Fibroblast of lung (primary cell): ENCODE results near the gene ELK3. TPM values are rescaled to one million over a fixed set of nuclear protein-coding genes. Genes with fewer than 3 reads are reported as not detected.

Source experiments
- DNase-seq, 2 donors: peaks; one replicate each; pipeline versions ENCODE4 v3.0.0 to v3.0.0-alpha.2; 2010; ENCODE audit warnings: low read depth in 2 of 2
- H2AFZ ChIP-seq: 2 replicates; pipeline ENCODE4 v1.5.1; 2012; ENCODE audit warnings: low read length, control low read depth, inconsistent platforms
- H3K27ac ChIP-seq: 2 replicates; pipeline ENCODE4 v1.5.1; 2011; ENCODE audit warnings: low read length, control low read depth; ENCODE audit not compliant: insufficient read depth
- H3K27me3 ChIP-seq: 2 replicates; pipeline ENCODE4 v1.5.1; 2011; ENCODE audit warnings: mild to moderate bottlenecking, low read length; ENCODE audit not compliant: control insufficient read depth, insufficient read depth
- H3K36me3 ChIP-seq: 2 replicates; pipeline ENCODE4 v1.5.1; 2011; ENCODE audit warnings: low read length; ENCODE audit not compliant: control insufficient read depth, insufficient read depth
- H3K4me1 ChIP-seq: 2 replicates; pipeline ENCODE4 v1.5.1; 2011; ENCODE audit warnings: low read length; ENCODE audit not compliant: control insufficient read depth, insufficient read depth; ENCODE audit errors: extremely low read depth
- H3K4me2 ChIP-seq: 2 replicates; pipeline ENCODE4 v1.5.1; 2011; ENCODE audit warnings: low read length, control low read depth; ENCODE audit not compliant: insufficient read depth; ENCODE audit errors: extremely low read depth
- H3K4me3 ChIP-seq, 4 experiments: fragments of 200-600 bp in 1 of 4; sonication (generic) in 1 of 4; replicated peaks in 1 of 4; 2 replicates each; pipeline ENCODE4 v1.5.1; 2011 to 2016; ENCODE audit warnings: low read length in 4 of 4, low read depth in 3 of 4, mild to moderate bottlenecking in 3 of 4, control low read depth in 2 of 4, inconsistent platforms in 1 of 4, mixed read lengths in 1 of 4; ENCODE audit not compliant: insufficient read depth in 1 of 4; ENCODE audit errors: control extremely low read depth in 1 of 4
- H3K79me2 ChIP-seq: 2 replicates; pipeline ENCODE4 v1.5.1; 2012; ENCODE audit warnings: mild to moderate bottlenecking, low read length, inconsistent platforms; ENCODE audit not compliant: control insufficient read depth, insufficient read depth
- H3K9ac ChIP-seq: 2 replicates; pipeline ENCODE4 v1.5.1; 2011; ENCODE audit warnings: mild to moderate bottlenecking, low read length, control low read depth; ENCODE audit not compliant: insufficient read depth
- H3K9me3 ChIP-seq: 2 replicates; pipeline ENCODE4 v1.5.1; 2012; ENCODE audit warnings: low read depth, low read length; ENCODE audit not compliant: control insufficient read depth, insufficient read depth
- H4K20me1 ChIP-seq: 2 replicates; pipeline ENCODE4 v1.5.1; 2011; ENCODE audit warnings: low read length; ENCODE audit not compliant: control insufficient read depth, insufficient read depth; ENCODE audit errors: extremely low read depth
- CTCF ChIP-seq, 2 donors: IDR thresholded peaks in 1 of 2; conservative IDR thresholded peaks in 1 of 2; 1 replicate in 1 of 2; 2 replicates in 1 of 2; pipeline ENCODE4 v1.5.1; 2011 to 2012; ENCODE audit warnings: low read length in 2 of 2, control low read depth in 1 of 2, inconsistent platforms in 1 of 2, low read depth in 1 of 2, mild to moderate bottlenecking in 1 of 2
- EZH2 ChIP-seq: IDR thresholded peaks from 2 replicates; pipeline ENCODE4 v1.5.1; 2012; ENCODE audit warnings: low read length, control low read depth, mild to moderate bottlenecking; ENCODE audit errors: missing control alignments
- polyA plus RNA-seq, 2 donors: library from polyadenylated mRNA; depleted of rRNA in 1 of 2; stranded (reverse) in 1 of 2; unstranded in 1 of 2; fragments of >200 nt; gene quantifications; 2 replicates each; pipeline ENCODE4 v1.2.1, GENCODE V29; 2011 to 2012; ENCODE audit warnings: missing spikeins in 1 of 2
- total RNA-seq: library from RNA; depleted of rRNA; stranded (reverse); fragments of >200 nt; gene quantifications from 2 replicates; pipeline ENCODE4 v1.2.1, GENCODE V29; 2014

Gene ELK3
- total and polyA plus RNA-seq, 2 donors (not counting 1 experiment from before 2014, with no cell fraction given) = 14.7 to 27.9 TPM

DNA sequence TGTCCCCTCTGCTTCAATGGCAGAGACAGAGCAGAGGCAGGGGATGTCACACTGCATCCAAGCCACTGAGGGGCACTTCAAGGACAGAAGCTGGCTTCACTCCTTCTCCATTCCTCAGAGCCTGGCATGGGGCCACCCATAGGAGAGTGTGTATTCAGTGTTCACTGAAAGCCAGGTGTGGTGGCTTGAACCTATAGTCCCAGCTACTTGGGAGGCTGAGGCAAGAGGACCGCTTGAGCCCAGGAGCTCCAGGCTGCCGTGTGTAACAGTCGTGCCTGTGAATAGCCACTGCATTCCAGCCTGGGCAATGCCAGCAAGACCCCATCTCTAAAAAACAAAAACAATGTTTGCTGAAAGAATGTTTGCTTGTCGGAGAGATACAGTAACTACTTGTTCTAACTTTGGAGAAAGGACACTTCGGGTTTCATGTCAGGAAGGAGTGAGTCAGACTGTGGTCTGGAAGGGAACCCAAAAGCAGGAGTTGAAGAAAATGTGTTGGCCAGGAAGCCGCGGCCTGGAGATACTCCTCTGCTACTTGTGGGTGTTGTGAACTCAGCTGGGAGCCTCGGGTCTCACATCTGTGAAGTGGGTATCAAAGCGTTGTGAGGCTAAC lies 43.4 kb downstream of the ELK3 start:
- Histone ChIP-seq H3K27me3 (no peaks in the 10 kb centered on the region), H3K4me1 (peaks cover 56% of the 10 kb centered on the region), H3K79me2 (peaks cover 55% of the 10 kb centered on the region), H3K9ac (peak overlapping the region; percentile 24), H3K4me3 (peak overlapping the region in 1 of 4 experiments; percentile 23), H3K9me3 (no peaks in the 10 kb centered on the region), H3K36me3 (no peaks in the 10 kb centered on the region), H3K27ac (peak overlapping the region; percentile 92), H4K20me1 (no peaks in the 10 kb centered on the region), H2AFZ (no peak overlapping the region), H3K4me2 (peak overlapping the region; percentile 38)
- TF ChIP-seq CTCF (conservative IDR thresholded peaks at IDR 0.05 in 1 of 2, IDR thresholded peaks at IDR 0.05 in 1 of 2; ENCODE audit: low read depth in 1 of 2, low read length in 2 of 2) (no peak), EZH2 (no peak)
- DNase-seq = peak; percentile 97 to 99

DNA sequence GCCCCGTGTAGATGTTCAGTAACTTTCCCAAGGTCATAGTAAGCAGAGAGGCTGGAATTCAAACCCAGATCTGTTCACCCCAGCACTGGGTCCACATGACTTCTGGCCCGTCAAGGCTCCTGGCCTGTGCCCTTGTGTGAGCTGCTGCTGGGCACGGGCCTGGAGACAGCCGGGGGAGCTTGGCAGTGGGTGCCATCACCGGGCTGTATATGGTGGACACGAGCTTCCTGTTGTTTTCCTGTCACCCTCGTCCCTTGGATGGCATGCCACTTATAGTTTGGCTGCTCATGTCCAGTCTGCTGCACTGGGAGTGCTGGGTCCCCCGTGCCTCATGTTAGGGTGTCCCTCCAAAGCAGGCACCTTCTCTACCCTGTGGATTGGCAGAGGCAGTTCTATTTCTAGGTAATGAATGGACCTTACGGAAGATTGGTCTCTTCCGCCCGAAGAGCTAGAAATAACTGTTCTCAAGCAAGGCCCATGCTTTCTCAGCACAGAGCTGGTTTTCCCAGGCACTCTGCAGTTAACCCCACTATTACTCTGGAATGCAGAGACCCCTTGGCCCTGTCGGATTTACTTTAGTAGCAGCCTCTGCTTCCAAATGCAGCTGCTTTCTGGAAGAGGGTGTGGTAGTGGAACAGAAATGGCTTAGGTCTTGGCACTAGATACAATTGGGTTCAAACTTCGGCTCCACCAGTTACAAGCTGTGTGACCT lies 44.3 kb downstream of the ELK3 start:
- no peak overlapping the region for H3K4me2 ChIP-seq
- H4K20me1 ChIP-seq = no peaks in the 10 kb centered on the region
- H3K4me1 ChIP-seq = peaks cover 60% of the 10 kb centered on the region
- no peak overlapping the region for H3K4me3 ChIP-seq
- H3K36me3 ChIP-seq = no peaks in the 10 kb centered on the region
- peak in 1 of 2 donors; percentile 46 for DNase-seq
- H2AFZ ChIP-seq = no peak overlapping the region
- TF ChIP-seq EZH2 = no peak
- no peak overlapping the region for H3K9ac ChIP-seq
- no peaks in the 10 kb centered on the region for H3K9me3 ChIP-seq
- no peaks in the 10 kb centered on the region for H3K27me3 ChIP-seq
- H3K79me2 ChIP-seq = peaks cover 60% of the 10 kb centered on the region
- peak overlapping the region; percentile 92 for H3K27ac ChIP-seq

- DNase-seq = peak in 1 of 2 donors; percentile 78
- peak overlapping the region; percentile 21 for H3K4me2 ChIP-seq
- peaks cover 62% of the 10 kb centered on the region for H3K79me2 ChIP-seq
- no peaks in the 10 kb centered on the region for H3K27me3 ChIP-seq
- no peaks in the 10 kb centered on the region for H3K36me3 ChIP-seq
- H3K9ac ChIP-seq = peak overlapping the region; percentile 38
- peak overlapping the region; percentile 95 for H3K27ac ChIP-seq
- TF ChIP-seq CTCF (conservative IDR thresholded peaks at IDR 0.05 in 1 of 2, IDR thresholded peaks at IDR 0.05 in 1 of 2; ENCODE audit: low read depth in 1 of 2, low read length in 2 of 2) = no peak
- no peak for TF ChIP-seq EZH2
- no peaks in the 10 kb centered on the region for H3K9me3 ChIP-seq
- H3K4me3 ChIP-seq = no peak overlapping the region
- peaks cover 55% of the 10 kb centered on the region for H3K4me1 ChIP-seq
- no peak overlapping the region for H2AFZ ChIP-seq
- H4K20me1 ChIP-seq = no peaks in the 10 kb centered on the region
Measured at GRCh38 chr12:96239711-96240635, 45.8 kb downstream of the ELK3 start.
